Testis (tissue), 2 donors: Measurements from ENCODE around the gene APLF.
"Not testable (repeated sequence)": the region's sequence is repeated elsewhere in the genome, so short reads cannot be mapped to it uniquely, and the experiment has no call there.

Experiments used
- POLR2A ChIP-seq: fragments of 450-650 bp; IDR thresholded peaks from one replicate; pipeline ENCODE4 v1.6.1; 2017; ENCODE audit warnings: antibody characterized with exemption, mild to moderate bottlenecking, moderate library complexity
- TF ChIP-seq, protein P1 (sequence below), 3 experiments: fragments of 450-650 bp in 2 of 3; fragments of 200-600 bp in 1 of 3; sonication (generic) in 1 of 3; IDR thresholded peaks; one replicate each; pipeline ENCODE4 v1.5.1; 2016 to 2019; ENCODE audit warnings: antibody characterized with exemption in 3 of 3, mild to moderate bottlenecking in 2 of 3, moderate library complexity in 1 of 3

DNA sequence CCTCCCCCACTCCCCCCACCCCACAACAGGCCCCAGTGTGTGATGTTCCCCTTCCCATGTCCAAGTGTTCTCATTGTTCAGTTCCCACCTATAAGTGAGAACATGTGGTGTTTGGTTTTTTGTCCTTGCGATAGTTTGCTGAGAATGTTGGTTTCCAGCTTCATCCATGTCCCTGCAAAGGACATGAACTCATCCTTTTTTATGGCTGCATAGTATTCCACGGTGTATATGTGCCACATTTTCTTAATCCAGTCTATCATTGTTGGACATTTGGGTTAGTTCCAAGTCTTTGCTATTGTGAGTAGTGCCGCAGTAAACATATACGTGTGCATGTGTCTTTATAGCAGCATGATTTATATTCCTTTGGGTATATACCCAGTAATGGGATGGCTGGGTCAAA lies 103.0 kb downstream of the APLF start:
- TF ChIP-seq POLR2A = not testable (repeated sequence)
- TF ChIP-seq, protein P1, sequence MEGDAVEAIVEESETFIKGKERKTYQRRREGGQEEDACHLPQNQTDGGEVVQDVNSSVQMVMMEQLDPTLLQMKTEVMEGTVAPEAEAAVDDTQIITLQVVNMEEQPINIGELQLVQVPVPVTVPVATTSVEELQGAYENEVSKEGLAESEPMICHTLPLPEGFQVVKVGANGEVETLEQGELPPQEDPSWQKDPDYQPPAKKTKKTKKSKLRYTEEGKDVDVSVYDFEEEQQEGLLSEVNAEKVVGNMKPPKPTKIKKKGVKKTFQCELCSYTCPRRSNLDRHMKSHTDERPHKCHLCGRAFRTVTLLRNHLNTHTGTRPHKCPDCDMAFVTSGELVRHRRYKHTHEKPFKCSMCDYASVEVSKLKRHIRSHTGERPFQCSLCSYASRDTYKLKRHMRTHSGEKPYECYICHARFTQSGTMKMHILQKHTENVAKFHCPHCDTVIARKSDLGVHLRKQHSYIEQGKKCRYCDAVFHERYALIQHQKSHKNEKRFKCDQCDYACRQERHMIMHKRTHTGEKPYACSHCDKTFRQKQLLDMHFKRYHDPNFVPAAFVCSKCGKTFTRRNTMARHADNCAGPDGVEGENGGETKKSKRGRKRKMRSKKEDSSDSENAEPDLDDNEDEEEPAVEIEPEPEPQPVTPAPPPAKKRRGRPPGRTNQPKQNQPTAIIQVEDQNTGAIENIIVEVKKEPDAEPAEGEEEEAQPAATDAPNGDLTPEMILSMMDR (IDR thresholded peaks at IDR 0.05) = not testable (repeated sequence)
